Mesodermal cell (in vitro differentiated cells): Measurements from ENCODE around the gene NEMP2.
"Not testable (repeated sequence)": the region's sequence is repeated elsewhere in the genome, so short reads cannot be mapped to it uniquely, and the experiment has no call there.

Source experiments
- H3K27ac ChIP-seq: 2 replicates; pipeline ENCODE4 v1.7.0; 2013; ENCODE audit warnings: mild to moderate bottlenecking, low read depth, low read length, moderate library complexity; ENCODE audit not compliant: severe bottlenecking
- H3K36me3 ChIP-seq: 2 replicates; pipeline ENCODE4 v1.7.1; 2013; ENCODE audit warnings: mild to moderate bottlenecking, low read length, moderate library complexity; ENCODE audit not compliant: control insufficient read depth, insufficient read depth
- H3K4me1 ChIP-seq: one replicate; pipeline ENCODE4 v1.7.1; 2013; ENCODE audit warnings: mild to moderate bottlenecking, low read length; ENCODE audit not compliant: insufficient read depth, control insufficient read depth, poor library complexity, severe bottlenecking
- H3K4me3 ChIP-seq: 2 replicates; pipeline ENCODE4 v1.7.0; 2013; ENCODE audit warnings: low read length, control low read depth, mild to moderate bottlenecking; ENCODE audit not compliant: insufficient read depth, poor library complexity, severe bottlenecking; ENCODE audit errors: extremely low read depth
- H3K9me3 ChIP-seq: 2 replicates; pipeline ENCODE4 v1.7.1; 2013; ENCODE audit warnings: mild to moderate bottlenecking, low read length, moderate library complexity; ENCODE audit not compliant: control insufficient read depth
- WGBS, 2 experiments: methylation state at CpG; one replicate each; pipeline ENCODE4 v1.1.5; 2013; ENCODE audit warnings: missing lambda C conversion rate in 2 of 2; ENCODE audit not compliant: insufficient coverage in 2 of 2; 5-methylcytosine and 5-hydroxymethylcytosine counted together

Gene NEMP2

GRCh38 chr2:190468354-190468753, 66.2 kb downstream of the NEMP2 start:
- not testable (repeated sequence) for H3K27ac ChIP-seq, H3K9me3 ChIP-seq, H3K4me1 ChIP-seq, H3K36me3 ChIP-seq, H3K4me3 ChIP-seq
- WGBS, 2 experiments: 80% methylated on average over 1 of the region's 1 CpG; no CpG with 5 or more reads in 1 of the 2 experiments

GRCh38 chr2:190467575-190468083, 66.9 kb downstream of the NEMP2 start:
- Histone ChIP-seq H3K4me1 (no peaks in the 10 kb centered on the region), H3K27ac (no peak overlapping the region), H3K4me3 (no peak overlapping the region), H3K9me3 (no peaks in the 10 kb centered on the region), H3K36me3 (no peaks in the 10 kb centered on the region)
- WGBS, 2 experiments: 82 to 93% methylated on average over 5 of the region's 5 CpGs

GRCh38 chr2:190466819-190467446, 67.6 kb downstream of the NEMP2 start:
- Histone ChIP-seq H3K4me3 (no peak overlapping the region), H3K9me3 (no peaks in the 10 kb centered on the region), H3K27ac (no peak overlapping the region), H3K36me3 (no peaks in the 10 kb centered on the region), H3K4me1 (no peaks in the 10 kb centered on the region)
- 73 to 94% methylated on average over 5 of the region's 5 CpGs for WGBS, 2 experiments

- Histone ChIP-seq H3K4me1 (no peaks in the 10 kb centered on the region), H3K36me3 (no peaks in the 10 kb centered on the region), H3K4me3 (no peak overlapping the region), H3K9me3 (no peaks in the 10 kb centered on the region), H3K27ac (no peak overlapping the region)
- WGBS, 2 experiments: no CpG with 5 or more reads among the region's 2 CpGs
Observed at GRCh38 chr2:190465060-190465459, 69.5 kb downstream of the NEMP2 start.

- Histone ChIP-seq H3K36me3 (no peaks in the 10 kb centered on the region), H3K4me3 (no peak overlapping the region), H3K4me1 (no peaks in the 10 kb centered on the region), H3K9me3 (no peaks in the 10 kb centered on the region), H3K27ac (no peak overlapping the region)
- 100% methylated on average over 1 of the region's 1 CpG for WGBS, 2 experiments
Observed at GRCh38 chr2:190462611-190463010, 71.9 kb downstream of the NEMP2 start.

GRCh38 chr2:190462181-190462580, 72.3 kb downstream of the NEMP2 start:
- Histone ChIP-seq H3K9me3 (no peaks in the 10 kb centered on the region), H3K4me1 (no peaks in the 10 kb centered on the region), H3K27ac (no peak overlapping the region), H3K4me3 (no peak overlapping the region), H3K36me3 (no peaks in the 10 kb centered on the region)
- 100% methylated on average over 1 of the region's 2 CpGs for WGBS, 2 experiments

- Histone ChIP-seq H3K4me1 (no peaks in the 10 kb centered on the region), H3K4me3 (no peak overlapping the region), H3K9me3 (no peaks in the 10 kb centered on the region), H3K36me3 (no peaks in the 10 kb centered on the region), H3K27ac (no peak overlapping the region)
- WGBS, 2 experiments: 76 to 93% methylated on average over 2 of the region's 5 CpGs
Observed at GRCh38 chr2:190460487-190460886, 74.0 kb downstream of the NEMP2 start.

- Histone ChIP-seq H3K4me1 (no peaks in the 10 kb centered on the region), H3K4me3 (no peak overlapping the region), H3K27ac (no peak overlapping the region), H3K9me3 (no peaks in the 10 kb centered on the region), H3K36me3 (no peaks in the 10 kb centered on the region)
- WGBS, 2 experiments: no CpG with 5 or more reads among the region's 1 CpG
Observed at GRCh38 chr2:190459881-190460280, 74.6 kb downstream of the NEMP2 start.

GRCh38 chr2:190458352-190459107, 76.0 kb downstream of the NEMP2 start:
- no peaks in the 10 kb centered on the region for H3K9me3 ChIP-seq
- no peak overlapping the region for H3K4me3 ChIP-seq
- H3K27ac ChIP-seq: no peak overlapping the region
- H3K36me3 ChIP-seq: no peaks in the 10 kb centered on the region
- WGBS, 2 experiments: 95% methylated on average over 5 to 8 of the region's 8 CpGs
- no peaks in the 10 kb centered on the region for H3K4me1 ChIP-seq

GRCh38 chr2:190457256-190457655, 77.3 kb downstream of the NEMP2 start:
- Histone ChIP-seq H3K36me3 (no peaks in the 10 kb centered on the region), H3K4me3 (no peak overlapping the region), H3K9me3 (no peaks in the 10 kb centered on the region), H3K4me1 (no peaks in the 10 kb centered on the region), H3K27ac (no peak overlapping the region)
- 100% methylated on average over 1 of the region's 2 CpGs; no CpG with 5 or more reads in 1 of the 2 experiments for WGBS, 2 experiments

GRCh38 chr2:190456833-190457232, 77.7 kb downstream of the NEMP2 start:
- Histone ChIP-seq H3K4me3 (no peak overlapping the region), H3K27ac (no peak overlapping the region), H3K9me3 (no peaks in the 10 kb centered on the region), H3K4me1 (no peaks in the 10 kb centered on the region), H3K36me3 (no peaks in the 10 kb centered on the region)
- 95 to 98% methylated on average over 6 of the region's 7 CpGs for WGBS, 2 experiments
